Psoas muscle (tissue), 8 donors: ENCODE measurements around the gene MUL1. TPM values are rescaled to one million over a fixed set of nuclear protein-coding genes. Genes with fewer than 3 reads are reported as not detected.

ENCODE experiments used
- ATAC-seq, 4 donors: fragments of 200-7000 bp; cut with Tn5 transposase; one replicate each; pipeline ENCODE4 v1.9.1; 2020; ENCODE audit warnings: moderate library complexity in 3 of 4, mild to moderate bottlenecking in 2 of 4
- DNase-seq, 2 donors: peaks; one replicate each; pipeline ENCODE4 v3.0.0-alpha.2; 2020
- H3K27ac ChIP-seq: fragments of 200-600 bp; one replicate; pipeline ENCODE4 v1.8.0; 2022
- H3K27me3 ChIP-seq, 3 donors: fragments of 200-600 bp in 1 of 3; one replicate each; pipeline versions ENCODE4 v1.6.1 to v1.8.0; 2013 to 2022; ENCODE audit warnings: low read length in 2 of 3, mild to moderate bottlenecking in 2 of 3, moderate library complexity in 1 of 3; ENCODE audit not compliant: insufficient read depth in 3 of 3
- H3K36me3 ChIP-seq, 2 donors: fragments of 200-600 bp in 1 of 2; one replicate each; pipeline versions ENCODE4 v1.6.1 to v1.8.0; 2013 to 2022; ENCODE audit warnings: low read depth in 1 of 2, mild to moderate bottlenecking in 1 of 2, moderate library complexity in 1 of 2; ENCODE audit not compliant: insufficient read depth in 1 of 2
- H3K4me1 ChIP-seq: fragments of 200-600 bp; one replicate; pipeline ENCODE4 v1.8.0; 2022
- H3K4me3 ChIP-seq: fragments of 200-600 bp; one replicate; pipeline ENCODE4 v1.8.0; 2022; ENCODE audit warnings: mild to moderate bottlenecking
- H3K9me3 ChIP-seq: fragments of 200-600 bp; one replicate; pipeline ENCODE4 v1.8.0; 2022
- WGBS, 3 donors: extraction: QIAGEN DNeasy Blood & Tissue Kit; methylation state at CpG; one replicate each; pipeline versions ENCODE4 v1.1.6 to v1.1.7; 2013; 5-methylcytosine and 5-hydroxymethylcytosine counted together
- intact Hi-C, 2 donors: fragments of 100-400 bp; cut with DNase I; formaldehyde crosslinking; loops; one replicate each; pipeline versions ENCODE4 v1.11.0 to v1.14.2; 2022
- polyA plus RNA-seq, 3 donors: library from polyadenylated mRNA; stranded (reverse); fragments of 200-250 nt; gene quantifications; one replicate each; pipeline ENCODE4 v1.2.3, GENCODE V29; 2013
- total RNA-seq, 4 donors: library from RNA; stranded (reverse); fragmentation: NEBNext Ultra II Directional in 2 of 4; extraction: Animal tissue kit (Norgen Biotek cat#: 25700) in 2 of 4; gene quantifications; one replicate each; pipeline versions ENCODE4 v1.2.1 to v1.2.4, GENCODE V29; 2021 to 2023
- TF ChIP-seq, protein P1 (sequence below): fragments of 200-600 bp; IDR thresholded peaks from one replicate; pipeline ENCODE4 v1.8.0; 2022; ENCODE audit warnings: antibody characterized with exemption
- donor health status: healthy with polysubstance abuse.
- donor health status: DM: no; HTN: no; CAD: no; lungs with moderate emphysema.
- donor health status: Bipolar disorder and iron deficiency.
- donor health status: healthy.
- donor health status: DM: yes; HTN: yes; CAD: no.
- donor health status: DM: no; HTN: no; CAD: no.
- donor health status: DM: no; HTN: no; CAD: no.
- donor health status: DM: yes; HTN: yes; CAD: no.

The MUL1 gene
- total and polyA plus RNA-seq, 7 donors = 23.0 to 48.0 (median 42.3) TPM

DNA sequence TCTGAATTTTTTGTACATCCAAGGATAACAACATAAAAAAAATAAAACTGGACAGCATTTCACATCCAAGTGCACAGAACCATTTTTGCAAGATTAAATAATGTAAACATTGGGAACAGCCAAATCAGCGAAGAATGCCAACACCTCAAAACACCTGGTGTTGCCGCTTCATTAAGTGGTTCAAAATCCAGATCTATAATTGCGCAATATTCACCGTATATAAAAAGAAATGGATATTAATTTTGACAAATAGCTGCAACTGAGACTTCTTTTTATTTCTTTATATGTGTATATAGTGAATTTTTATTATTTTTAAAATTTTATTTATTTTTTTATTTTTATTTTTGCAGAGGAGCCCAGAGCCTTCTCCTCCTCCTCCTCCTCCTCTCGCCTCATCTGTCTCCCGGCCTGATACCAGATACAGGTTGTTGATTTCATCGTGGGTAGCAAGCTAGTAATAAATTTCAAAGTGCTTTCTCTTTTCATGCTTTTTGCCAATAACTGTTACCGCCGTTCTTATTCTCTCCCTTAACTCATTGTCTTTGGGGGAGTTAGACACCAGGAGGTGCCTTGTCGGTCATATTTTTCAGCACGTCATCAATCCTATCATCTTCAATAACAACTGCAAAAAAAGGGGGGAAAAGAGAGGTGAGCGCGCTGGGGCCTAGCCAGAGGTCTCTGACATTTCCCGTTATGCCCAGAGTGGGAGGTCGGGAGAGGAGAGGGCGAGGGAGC is 24.7 kb downstream of the MUL1 start:
- peak overlapping the region; percentile 68 for H3K4me3 ChIP-seq
- DNase-seq (no peak), ATAC-seq (no peak)
- WGBS, 3 donors = 40 to 55% (median 48%) methylated on average over 16 of the region's 16 CpGs
- H3K4me1 ChIP-seq = peaks cover 11% of the 10 kb centered on the region
- no peaks in the 10 kb centered on the region for H3K36me3 ChIP-seq
- H3K27me3 ChIP-seq = peaks cover 0 to 74% (median 20%) of the 10 kb centered on the region in 3 donors
- intact Hi-C loops = loop anchor here in 1 of 2 donors (10.0 kb wide), 1 partner anchor 108 kb away; no protein-coding TSS in a partner anchor
- TF ChIP-seq, protein P1, sequence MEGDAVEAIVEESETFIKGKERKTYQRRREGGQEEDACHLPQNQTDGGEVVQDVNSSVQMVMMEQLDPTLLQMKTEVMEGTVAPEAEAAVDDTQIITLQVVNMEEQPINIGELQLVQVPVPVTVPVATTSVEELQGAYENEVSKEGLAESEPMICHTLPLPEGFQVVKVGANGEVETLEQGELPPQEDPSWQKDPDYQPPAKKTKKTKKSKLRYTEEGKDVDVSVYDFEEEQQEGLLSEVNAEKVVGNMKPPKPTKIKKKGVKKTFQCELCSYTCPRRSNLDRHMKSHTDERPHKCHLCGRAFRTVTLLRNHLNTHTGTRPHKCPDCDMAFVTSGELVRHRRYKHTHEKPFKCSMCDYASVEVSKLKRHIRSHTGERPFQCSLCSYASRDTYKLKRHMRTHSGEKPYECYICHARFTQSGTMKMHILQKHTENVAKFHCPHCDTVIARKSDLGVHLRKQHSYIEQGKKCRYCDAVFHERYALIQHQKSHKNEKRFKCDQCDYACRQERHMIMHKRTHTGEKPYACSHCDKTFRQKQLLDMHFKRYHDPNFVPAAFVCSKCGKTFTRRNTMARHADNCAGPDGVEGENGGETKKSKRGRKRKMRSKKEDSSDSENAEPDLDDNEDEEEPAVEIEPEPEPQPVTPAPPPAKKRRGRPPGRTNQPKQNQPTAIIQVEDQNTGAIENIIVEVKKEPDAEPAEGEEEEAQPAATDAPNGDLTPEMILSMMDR = no peak
- H3K9me3 ChIP-seq = no peaks in the 10 kb centered on the region
- H3K27ac ChIP-seq = no peak overlapping the region

DNA sequence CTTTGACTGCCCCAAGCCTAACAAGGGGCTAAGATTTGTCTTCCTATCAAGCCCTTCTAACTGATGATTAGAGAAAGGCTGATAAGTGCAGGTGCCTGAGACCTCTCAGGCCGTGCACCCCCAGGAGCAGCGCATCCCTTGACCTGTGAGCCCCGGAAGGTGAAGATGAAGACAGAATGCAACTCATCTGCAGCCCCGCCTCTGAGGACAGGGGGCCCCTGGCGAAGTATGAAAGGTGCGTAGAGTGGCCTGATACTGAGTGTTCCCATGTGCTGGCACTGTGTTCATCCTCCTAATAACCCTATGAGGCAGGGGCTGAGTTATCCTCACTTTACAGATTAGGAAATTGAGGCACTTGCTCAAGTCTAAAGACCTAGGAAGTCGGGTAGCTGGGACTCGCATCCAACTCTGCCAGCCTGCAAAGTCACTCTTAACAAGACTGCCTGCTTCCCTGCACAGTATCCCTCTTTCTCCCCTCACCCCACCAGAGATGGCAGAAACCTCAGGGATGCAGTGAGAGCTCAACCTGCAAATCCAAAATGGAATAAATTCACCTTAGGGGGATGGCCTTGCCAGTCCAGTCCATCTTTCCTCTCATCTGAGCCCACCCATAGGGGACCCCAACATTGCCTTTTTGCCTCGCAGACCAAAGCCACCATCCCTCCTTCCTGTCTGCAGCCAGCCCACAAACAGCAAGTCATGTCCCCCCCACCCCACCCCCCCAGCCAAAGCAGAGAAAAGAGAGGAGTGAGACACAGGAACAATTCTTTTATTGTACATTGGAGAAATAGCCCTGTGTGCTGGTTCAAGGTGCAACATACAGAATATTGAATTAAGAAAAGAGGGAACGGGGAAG is 26.1 kb downstream of the MUL1 start:
- Histone ChIP-seq H3K36me3 (no peaks in the 10 kb centered on the region), H3K9me3 (no peaks in the 10 kb centered on the region), H3K4me1 (peaks cover 11% of the 10 kb centered on the region), H3K4me3 (no peak overlapping the region), H3K27me3 (peaks cover 0 to 72% (median 23%) of the 10 kb centered on the region in 3 donors), H3K27ac (no peak overlapping the region)
- DNase-seq (no peak), ATAC-seq (no peak)
- TF ChIP-seq, protein P1 = no peak
- WGBS, 3 donors = 71 to 73% (median 71%) methylated on average over 10 of the region's 10 CpGs
- intact Hi-C loops = loop anchor here in 1 of 2 donors (10.0 kb wide), 1 partner anchor 107 kb away; no protein-coding TSS in a partner anchor

DNA sequence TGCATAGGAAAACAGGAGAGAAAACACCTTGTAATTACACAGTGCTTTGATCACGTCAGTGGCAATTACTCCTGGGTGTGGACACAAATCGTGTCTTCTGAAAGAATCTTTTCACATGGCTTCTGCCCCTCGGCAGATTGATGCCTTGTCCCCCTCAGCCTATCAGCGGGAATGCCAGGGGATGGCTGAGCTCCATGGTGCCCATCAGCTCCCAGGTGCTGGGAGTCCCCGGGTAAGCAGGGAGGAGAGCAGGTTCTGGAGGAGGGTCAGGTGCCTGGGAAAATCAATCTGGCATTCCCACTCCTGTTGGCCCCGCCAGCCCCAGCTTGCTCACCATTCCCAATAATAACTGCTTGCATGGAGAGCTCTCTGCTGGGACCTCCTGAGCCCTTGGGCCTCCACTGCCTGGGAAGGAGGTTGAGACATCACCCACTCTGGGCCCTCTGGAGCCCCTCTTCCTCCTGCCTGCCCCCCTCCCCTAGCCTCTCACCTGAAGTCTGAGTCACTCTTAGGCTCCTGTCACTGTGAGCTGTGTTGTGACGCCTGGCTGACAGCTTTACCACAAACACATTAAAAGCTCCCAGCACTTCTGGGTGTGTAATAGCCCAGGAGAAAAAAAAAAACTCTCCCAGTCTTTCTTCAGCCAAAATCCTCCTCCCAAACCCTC is 26.9 kb downstream of the MUL1 start:
- ATAC-seq (no peak), DNase-seq (no peak)
- H3K4me1 ChIP-seq = peaks cover 7% of the 10 kb centered on the region
- no peak overlapping the region for H3K27ac ChIP-seq
- H3K27me3 ChIP-seq = peaks cover 0 to 72% (median 16%) of the 10 kb centered on the region in 3 donors
- intact Hi-C loops = loop anchor here in 1 of 2 donors (10.0 kb wide), 1 partner anchor 106 kb away; no protein-coding TSS in a partner anchor
- TF ChIP-seq, protein P1 = no peak
- H3K9me3 ChIP-seq = no peaks in the 10 kb centered on the region
- H3K36me3 ChIP-seq = no peaks in the 10 kb centered on the region
- WGBS, 3 donors = 63 to 67% (median 63%) methylated on average over 7 of the region's 7 CpGs
- no peak overlapping the region for H3K4me3 ChIP-seq

DNA sequence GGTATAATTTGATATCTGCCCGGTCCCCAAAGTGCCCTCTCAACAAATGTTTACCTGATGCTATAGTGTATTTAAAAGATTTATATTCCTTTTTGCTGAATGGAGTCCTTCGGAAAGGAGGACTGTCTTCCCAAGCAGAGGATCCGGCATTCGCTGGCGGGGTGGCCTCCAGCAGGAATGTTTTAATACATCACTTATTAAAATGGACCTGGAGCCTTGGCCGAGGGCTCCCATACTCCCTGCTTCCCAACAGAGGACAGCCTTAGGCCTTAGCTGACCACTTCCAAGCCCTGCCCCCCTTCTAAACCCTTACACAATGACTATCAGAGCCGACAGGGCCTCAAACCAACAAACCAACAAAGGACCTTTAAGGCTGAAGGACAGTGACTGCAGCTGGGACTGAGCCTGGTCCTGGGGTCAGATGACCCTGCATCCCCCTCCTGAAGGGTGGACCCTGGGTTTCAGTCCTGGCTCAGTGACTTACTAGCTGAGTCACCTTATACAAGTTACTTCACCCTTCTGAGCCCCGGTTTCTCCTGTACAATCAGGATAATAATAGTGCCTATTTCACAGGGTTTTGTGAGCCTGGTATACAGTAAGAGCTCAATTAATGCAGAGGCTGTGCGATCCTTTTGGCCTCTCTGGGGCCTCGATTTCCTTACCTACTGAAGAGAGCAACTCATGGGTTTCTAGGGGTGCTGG is 27.6 kb downstream of the MUL1 start:
- Histone ChIP-seq H3K9me3 (no peaks in the 10 kb centered on the region), H3K4me3 (no peak overlapping the region), H3K36me3 (no peaks in the 10 kb centered on the region), H3K4me1 (peaks cover 7% of the 10 kb centered on the region), H3K27me3 (peaks cover 0 to 69% (median 16%) of the 10 kb centered on the region in 3 donors), H3K27ac (no peak overlapping the region)
- TF ChIP-seq, protein P1 = no peak
- DNase-seq = no peak
- intact Hi-C loops = loop anchor here in 1 of 2 donors (10.0 kb wide), 1 partner anchor 106 kb away; no protein-coding TSS in a partner anchor
- WGBS, 3 donors = 81 to 83% (median 82%) methylated on average over 10 of the region's 10 CpGs
- ATAC-seq = no peak
